ENCODE data around the gene CHD2. TPM values are rescaled to one million over a fixed set of nuclear protein-coding genes. Genes with fewer than 3 reads are reported as not detected.

Gene CHD2
- total RNA-seq, 2 donors from 2014 or later = 31.1 to 37.9 TPM

- Histone ChIP-seq H3K36me3 (peaks cover 1% of the 10 kb centered on the region), H3K9me3 (no peaks in the 10 kb centered on the region), H3K4me1 (peaks cover 0 to 14% of the 10 kb centered on the region in 2 donors), H3K27me3 (no peaks in the 10 kb centered on the region), H3K27ac (no peak overlapping the region), H3K4me3 (no peak overlapping the region)
- no peak for DNase-seq (ENCODE audit: low spot score)
- no peak for TF ChIP-seq CTCF (IDR thresholded peaks at IDR 0.05)
Observed at GRCh38 chr15:93056836-93057235, 156.7 kb downstream of the CHD2 start.

- DNase-seq (ENCODE audit: low spot score) = no peak
- Histone ChIP-seq H3K27ac (no peak overlapping the region), H3K36me3 (no peaks in the 10 kb centered on the region), H3K4me3 (no peak overlapping the region), H3K9me3 (no peaks in the 10 kb centered on the region), H3K27me3 (no peaks in the 10 kb centered on the region), H3K4me1 (peaks cover 0 to 18% of the 10 kb centered on the region in 2 donors)
- TF ChIP-seq CTCF (IDR thresholded peaks at IDR 0.05) = no peak
Observed at GRCh38 chr15:93057618-93058017, 157.5 kb downstream of the CHD2 start.

- Histone ChIP-seq H3K36me3 (no peaks in the 10 kb centered on the region), H3K4me1 (peaks cover 0 to 21% of the 10 kb centered on the region in 2 donors), H3K27me3 (no peaks in the 10 kb centered on the region), H3K4me3 (no peak overlapping the region), H3K9me3 (no peaks in the 10 kb centered on the region), H3K27ac (no peak overlapping the region)
- DNase-seq (ENCODE audit: low spot score) = no peak
- no peak for TF ChIP-seq CTCF (IDR thresholded peaks at IDR 0.05)
Observed at GRCh38 chr15:93058128-93058527, 158.0 kb downstream of the CHD2 start.

GRCh38 chr15:93058904-93059427, 158.8 kb downstream of the CHD2 start:
- TF ChIP-seq CTCF (IDR thresholded peaks at IDR 0.05) = no peak
- no peak overlapping the region for H3K4me3 ChIP-seq
- DNase-seq (ENCODE audit: low spot score) = no peak

GRCh38 chr15:93059442-93059841, 159.3 kb downstream of the CHD2 start:
- H3K36me3 ChIP-seq = no peaks in the 10 kb centered on the region
- no peaks in the 10 kb centered on the region for H3K27me3 ChIP-seq
- DNase-seq (ENCODE audit: low spot score) = no peak
- peaks cover 0 to 35% of the 10 kb centered on the region in 2 donors for H3K4me1 ChIP-seq
- H3K4me3 ChIP-seq = no peak overlapping the region
- no peak overlapping the region for H3K27ac ChIP-seq
- no peaks in the 10 kb centered on the region for H3K9me3 ChIP-seq
- TF ChIP-seq CTCF (IDR thresholded peaks at IDR 0.05) = no peak

More at GRCh38 chr15:93058904-93059427, 158.8 kb downstream of the CHD2 start:
- H3K9me3 ChIP-seq = no peaks in the 10 kb centered on the region
- no peak overlapping the region for H3K27ac ChIP-seq
- peaks cover 0 to 30% of the 10 kb centered on the region in 2 donors for H3K4me1 ChIP-seq
- no peaks in the 10 kb centered on the region for H3K36me3 ChIP-seq
- no peaks in the 10 kb centered on the region for H3K27me3 ChIP-seq

Measured in right atrium auricular region (tissue), 2 donors.